AG04449 (cell line): ENCODE measurements around the gene ST8SIA4.
A peak's percentile ranks its signal among the peaks of the same experiment; 100 is the strongest.

Experiments
- CTCF ChIA-PET: fragments of 350-600 bp; formaldehyde crosslinking; extraction: SDS; loops from one replicate; lab custom pipeline; 2021; ENCODE audit warnings: antibody characterized with exemption; lab: Yijun Ruan, JAX
- POLR2A ChIA-PET: fragments of 400-600, 350-600 bp; formaldehyde crosslinking; extraction: SDS; loops from one replicate; lab custom pipeline; 2020; ENCODE audit warnings: antibody characterized with exemption, inconsistent platforms; lab: Yijun Ruan, JAX
- DNase-seq: peaks from one replicate; pipeline ENCODE4 v3.0.0-alpha.2; 2010; ENCODE audit warnings: low read depth, low spot score
- H3K4me3 ChIP-seq: 2 replicates; pipeline ENCODE4 v1.5.1; 2011; ENCODE audit warnings: low read depth, mild to moderate bottlenecking, control low read depth, low read length
- TF ChIP-seq, protein P1 (sequence below): IDR thresholded peaks from one replicate; pipeline ENCODE4 v1.5.1; 2011; ENCODE audit warnings: mild to moderate bottlenecking, moderate library complexity, low read length, control low read depth, inconsistent platforms; ENCODE audit not compliant: insufficient read depth; ENCODE audit errors: missing control alignments

The ST8SIA4 gene, protein sequence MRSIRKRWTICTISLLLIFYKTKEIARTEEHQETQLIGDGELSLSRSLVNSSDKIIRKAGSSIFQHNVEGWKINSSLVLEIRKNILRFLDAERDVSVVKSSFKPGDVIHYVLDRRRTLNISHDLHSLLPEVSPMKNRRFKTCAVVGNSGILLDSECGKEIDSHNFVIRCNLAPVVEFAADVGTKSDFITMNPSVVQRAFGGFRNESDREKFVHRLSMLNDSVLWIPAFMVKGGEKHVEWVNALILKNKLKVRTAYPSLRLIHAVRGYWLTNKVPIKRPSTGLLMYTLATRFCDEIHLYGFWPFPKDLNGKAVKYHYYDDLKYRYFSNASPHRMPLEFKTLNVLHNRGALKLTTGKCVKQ

GRCh38 chr5:100903039-100903887 lies at the start of gene ST8SIA4:
Gene ST8SIA4, minus strand, starts transcription at chr5:100903282. Its CDS starts 327 bp downstream, at chr5:100902955.
- H3K4me3 ChIP-seq = peak within 1 kb of the TSS; percentile 41
- no peak for DNase-seq
- TF ChIP-seq, protein P1, sequence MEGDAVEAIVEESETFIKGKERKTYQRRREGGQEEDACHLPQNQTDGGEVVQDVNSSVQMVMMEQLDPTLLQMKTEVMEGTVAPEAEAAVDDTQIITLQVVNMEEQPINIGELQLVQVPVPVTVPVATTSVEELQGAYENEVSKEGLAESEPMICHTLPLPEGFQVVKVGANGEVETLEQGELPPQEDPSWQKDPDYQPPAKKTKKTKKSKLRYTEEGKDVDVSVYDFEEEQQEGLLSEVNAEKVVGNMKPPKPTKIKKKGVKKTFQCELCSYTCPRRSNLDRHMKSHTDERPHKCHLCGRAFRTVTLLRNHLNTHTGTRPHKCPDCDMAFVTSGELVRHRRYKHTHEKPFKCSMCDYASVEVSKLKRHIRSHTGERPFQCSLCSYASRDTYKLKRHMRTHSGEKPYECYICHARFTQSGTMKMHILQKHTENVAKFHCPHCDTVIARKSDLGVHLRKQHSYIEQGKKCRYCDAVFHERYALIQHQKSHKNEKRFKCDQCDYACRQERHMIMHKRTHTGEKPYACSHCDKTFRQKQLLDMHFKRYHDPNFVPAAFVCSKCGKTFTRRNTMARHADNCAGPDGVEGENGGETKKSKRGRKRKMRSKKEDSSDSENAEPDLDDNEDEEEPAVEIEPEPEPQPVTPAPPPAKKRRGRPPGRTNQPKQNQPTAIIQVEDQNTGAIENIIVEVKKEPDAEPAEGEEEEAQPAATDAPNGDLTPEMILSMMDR = no peak
- POLR2A ChIA-PET = no interaction called here
- CTCF ChIA-PET = no interaction called here

GRCh38 chr5:100950985-100951384 lies 47.9 kb upstream of the ST8SIA4 start:
- no peak overlapping the region for H3K4me3 ChIP-seq
- CTCF ChIA-PET = no interaction called here
- no peak for DNase-seq
- POLR2A ChIA-PET = no interaction called here
- TF ChIP-seq, protein P1 = no peak

DNA sequence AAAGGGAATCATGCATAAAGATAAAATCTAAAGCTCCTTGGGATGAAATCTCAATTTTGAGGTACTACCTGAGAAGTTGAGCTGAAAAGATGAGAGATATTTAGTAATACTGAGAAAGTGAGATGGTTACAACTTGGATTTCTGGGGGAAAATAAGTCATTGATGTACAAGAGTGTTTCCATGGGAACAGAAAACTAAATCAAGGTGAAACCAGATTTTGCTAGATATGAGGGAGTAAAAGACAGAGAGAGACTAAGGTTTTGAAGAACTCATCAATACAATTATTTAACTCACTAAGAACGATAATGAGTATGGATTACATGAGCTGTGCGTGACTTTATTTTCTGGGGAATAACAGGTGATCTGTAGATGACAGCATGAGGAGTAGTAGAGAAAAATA lies 10.2 kb upstream of the ST8SIA4 start:
- ChIA-PET POLR2A (no interaction called here), CTCF (no interaction called here)
- TF ChIP-seq, protein P1 = no peak
- DNase-seq = no peak
- no peak overlapping the region for H3K4me3 ChIP-seq

GRCh38 chr5:100909034-100909433 lies 6.0 kb upstream of the ST8SIA4 start:
- CTCF ChIA-PET = no interaction called here
- POLR2A ChIA-PET = no interaction called here
- TF ChIP-seq, protein P1 = no peak
- H3K4me3 ChIP-seq = no peak overlapping the region
- DNase-seq = no peak

- no peak for DNase-seq
- H3K4me3 ChIP-seq = no peak overlapping the region
- POLR2A ChIA-PET = no interaction called here
- TF ChIP-seq, protein P1 = no peak
- CTCF ChIA-PET = no interaction called here
Measured at GRCh38 chr5:100905259-100905914, 2.3 kb upstream of the ST8SIA4 start.
